OCI-LY3 (cell line): ENCODE data around the gene SLC37A1.

Experiments
- H2AFZ ChIP-seq: fragments of 200-600, 300-600 bp; shearing (Covaris generic); 2 replicates; pipeline ENCODE4 v1.6.0; 2014; ENCODE audit warnings: antibody characterized with exemption, low read depth, low read length
- H3K27ac ChIP-seq: fragments of 200-600, 300-600 bp; sonication (generic); 2 replicates; pipeline ENCODE4 v1.5.1; 2014; ENCODE audit warnings: mild to moderate bottlenecking, low read length, moderate library complexity, mixed read lengths
- H3K27me3 ChIP-seq: fragments of 200-600, 300-600 bp; sonication (generic); 2 replicates; pipeline ENCODE4 v1.6.1; 2014; ENCODE audit warnings: low read depth, low read length, mixed read lengths
- H3K36me3 ChIP-seq: fragments of 200-600, 300-600 bp; sonication (generic); replicated peaks from 2 replicates; pipeline ENCODE3; 2014; ENCODE audit warnings: low read depth, low read length, mixed read lengths
- H3K4me1 ChIP-seq: fragments of 300-600, 200-600 bp; sonication (generic); 2 replicates; pipeline ENCODE4 v1.6.1; 2014; ENCODE audit warnings: low read length, mixed read lengths
- H3K4me2 ChIP-seq: fragments of 200-600, 300-600 bp; sonication (generic); 2 replicates; pipeline ENCODE4 v1.6.1; 2014; ENCODE audit warnings: low read length, mixed read lengths
- H3K4me3 ChIP-seq: fragments of 300-600, 200-600 bp; sonication (generic); 2 replicates; pipeline ENCODE4 v1.5.1; 2014; ENCODE audit warnings: antibody characterized with exemption, mild to moderate bottlenecking, low read length, moderate library complexity
- H3K79me2 ChIP-seq: fragments of 300-600, 200-600 bp; shearing (Covaris generic); 2 replicates; pipeline ENCODE4 v1.6.1; 2014; ENCODE audit warnings: mild to moderate bottlenecking, low read length, mixed read lengths
- H3K9ac ChIP-seq: fragments of 300-600, 200-600 bp; shearing (Covaris generic); 2 replicates; pipeline ENCODE4 v1.6.0; 2014; ENCODE audit warnings: mild to moderate bottlenecking, low read length, moderate library complexity
- H3K9me3 ChIP-seq: fragments of 200-600, 300-600 bp; shearing (Covaris generic); 2 replicates; pipeline ENCODE4 v1.6.1; 2014; ENCODE audit warnings: low read length, mixed read lengths; ENCODE audit not compliant: insufficient read depth
- H4K20me1 ChIP-seq: fragments of 200-600, 300-600 bp; sonication (generic); 2 replicates; pipeline ENCODE4 v1.6.1; 2016; ENCODE audit warnings: low read length, mixed read lengths; ENCODE audit not compliant: insufficient read depth
- EZH2phosphoT487 ChIP-seq: fragments of 200-600 bp; shearing (Covaris generic); IDR thresholded peaks from 2 replicates; pipeline ENCODE4 v1.6.1; 2018; ENCODE audit warnings: antibody characterized with exemption, mixed run types, low read depth
- TF ChIP-seq, protein P1 (sequence below): fragments of 200-600, 300-600 bp; sonication (generic); IDR thresholded peaks from 2 replicates; pipeline ENCODE4 v1.5.1; 2014; ENCODE audit warnings: antibody characterized with exemption, low read length, low read depth

SLC37A1 gene

GRCh38 chr21:42475526-42476387 lies 37.9 kb upstream of the SLC37A1 start:
- no peaks in the 10 kb centered on the region for H3K79me2 ChIP-seq
- H3K27ac ChIP-seq, result no peak overlapping the region
- no peaks in the 10 kb centered on the region for H3K9me3 ChIP-seq
- H3K36me3 ChIP-seq, result no peaks in the 10 kb centered on the region
- H3K4me3 ChIP-seq, result no peak overlapping the region
- H2AFZ ChIP-seq, result no peak overlapping the region
- no peaks in the 10 kb centered on the region for H4K20me1 ChIP-seq
- H3K27me3 ChIP-seq, result 0 out of 2 replicates have a peak, but pooled peaks cover 4% of the 10 kb centered on the region
- peak overlapping the region; percentile 83 for H3K4me2 ChIP-seq
- TF ChIP-seq EZH2phosphoT487, result no peak
- TF ChIP-seq, protein P1, sequence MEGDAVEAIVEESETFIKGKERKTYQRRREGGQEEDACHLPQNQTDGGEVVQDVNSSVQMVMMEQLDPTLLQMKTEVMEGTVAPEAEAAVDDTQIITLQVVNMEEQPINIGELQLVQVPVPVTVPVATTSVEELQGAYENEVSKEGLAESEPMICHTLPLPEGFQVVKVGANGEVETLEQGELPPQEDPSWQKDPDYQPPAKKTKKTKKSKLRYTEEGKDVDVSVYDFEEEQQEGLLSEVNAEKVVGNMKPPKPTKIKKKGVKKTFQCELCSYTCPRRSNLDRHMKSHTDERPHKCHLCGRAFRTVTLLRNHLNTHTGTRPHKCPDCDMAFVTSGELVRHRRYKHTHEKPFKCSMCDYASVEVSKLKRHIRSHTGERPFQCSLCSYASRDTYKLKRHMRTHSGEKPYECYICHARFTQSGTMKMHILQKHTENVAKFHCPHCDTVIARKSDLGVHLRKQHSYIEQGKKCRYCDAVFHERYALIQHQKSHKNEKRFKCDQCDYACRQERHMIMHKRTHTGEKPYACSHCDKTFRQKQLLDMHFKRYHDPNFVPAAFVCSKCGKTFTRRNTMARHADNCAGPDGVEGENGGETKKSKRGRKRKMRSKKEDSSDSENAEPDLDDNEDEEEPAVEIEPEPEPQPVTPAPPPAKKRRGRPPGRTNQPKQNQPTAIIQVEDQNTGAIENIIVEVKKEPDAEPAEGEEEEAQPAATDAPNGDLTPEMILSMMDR, result no peak
- peaks cover 85% of the 10 kb centered on the region for H3K4me1 ChIP-seq
- H3K9ac ChIP-seq, result no peak overlapping the region; the same call in 1 of the 2 replicates

DNA sequence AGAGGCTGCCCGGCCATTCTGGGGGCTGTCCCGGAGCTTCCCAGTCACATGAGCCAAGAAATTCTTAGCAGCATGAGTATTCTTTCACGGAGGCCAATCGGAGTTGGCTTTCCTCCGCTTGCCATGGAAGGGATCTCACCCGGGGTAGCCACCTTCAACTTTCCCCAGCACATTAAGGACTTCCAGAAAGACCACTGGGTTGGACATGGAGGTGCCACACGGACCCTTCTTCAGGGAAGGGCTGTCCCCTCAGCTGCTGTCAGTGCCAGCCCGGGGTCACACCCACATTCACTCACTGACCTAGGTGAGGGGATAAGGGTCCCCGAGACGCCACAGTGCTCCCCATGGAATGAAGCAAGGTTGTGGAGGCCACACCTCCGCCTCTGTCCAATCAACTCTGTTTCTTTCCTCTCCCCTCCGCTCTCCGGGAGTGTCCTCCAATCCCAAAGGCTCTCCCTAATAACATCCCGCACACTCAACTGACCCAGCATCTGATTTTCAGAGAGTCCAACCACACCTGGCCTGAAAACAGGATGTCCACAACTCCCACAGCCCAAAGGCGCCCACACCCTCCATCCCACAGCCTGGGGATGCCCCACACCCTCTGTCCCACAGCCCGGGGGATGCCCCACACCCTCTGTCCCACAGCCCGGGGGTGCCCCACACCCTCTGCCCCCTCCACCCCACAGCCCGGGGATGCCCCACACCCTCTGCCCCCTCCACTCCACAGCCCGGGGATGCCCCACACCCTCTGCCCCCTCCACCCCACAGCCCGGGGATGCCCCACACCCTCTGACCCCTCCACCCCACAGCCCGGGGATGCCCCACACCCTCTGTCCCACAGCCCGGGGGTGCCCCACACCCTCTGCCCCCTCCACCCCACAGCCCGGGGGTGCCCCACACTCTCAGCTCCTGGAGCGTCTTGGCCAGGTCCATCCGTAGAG lies 37.0 kb upstream of the SLC37A1 start:
- no peak overlapping the region for H3K27ac ChIP-seq
- peaks cover 77% of the 10 kb centered on the region for H3K4me1 ChIP-seq
- H3K9ac ChIP-seq, result no peak overlapping the region; the same call in 1 of the 2 replicates
- H4K20me1 ChIP-seq, result no peaks in the 10 kb centered on the region
- H2AFZ ChIP-seq, result no peak overlapping the region
- TF ChIP-seq, protein P1, result no peak
- TF ChIP-seq EZH2phosphoT487, result no peak
- H3K9me3 ChIP-seq, result no peaks in the 10 kb centered on the region
- no peaks in the 10 kb centered on the region for H3K36me3 ChIP-seq
- no peak overlapping the region for H3K4me3 ChIP-seq
- H3K27me3 ChIP-seq, result 0 out of 2 replicates have a peak, but pooled peaks cover 4% of the 10 kb centered on the region
- no peak overlapping the region for H3K4me2 ChIP-seq
- no peaks in the 10 kb centered on the region for H3K79me2 ChIP-seq

DNA sequence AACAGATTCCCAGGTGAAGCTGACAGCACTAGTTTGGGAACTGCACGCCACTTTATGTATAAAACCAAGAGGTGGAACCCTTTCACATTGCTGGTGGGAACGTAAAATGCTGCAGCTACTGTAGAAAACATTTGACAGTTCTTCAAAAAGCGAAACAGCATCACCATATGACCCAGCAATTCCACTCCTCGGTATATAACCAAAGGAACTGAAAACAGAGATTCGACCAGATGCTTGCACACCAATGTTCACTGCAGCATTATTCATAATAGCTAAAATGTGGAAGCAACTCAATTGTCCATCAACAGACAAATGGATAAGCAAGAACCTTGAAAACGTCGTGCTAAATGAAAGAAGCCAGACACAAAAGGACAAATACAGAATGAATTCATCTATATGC lies 35.1 kb upstream of the SLC37A1 start:
- H3K79me2 ChIP-seq, result no peaks in the 10 kb centered on the region
- H3K9me3 ChIP-seq, result no peaks in the 10 kb centered on the region
- no peaks in the 10 kb centered on the region for H3K36me3 ChIP-seq
- H2AFZ ChIP-seq, result no peak overlapping the region
- H3K4me2 ChIP-seq, result peak overlapping the region; percentile 94
- H3K27me3 ChIP-seq, result 0 out of 2 replicates have a peak, but pooled peaks cover 4% of the 10 kb centered on the region
- H3K4me3 ChIP-seq, result peak overlapping the region; percentile 65
- no peaks in the 10 kb centered on the region for H4K20me1 ChIP-seq
- TF ChIP-seq, protein P1, result peak; percentile 20
- no peak for TF ChIP-seq EZH2phosphoT487
- peak overlapping the region; percentile 70 for H3K27ac ChIP-seq
- H3K9ac ChIP-seq, result peak overlapping the region; percentile 8; the same call in 1 of the 2 replicates
- H3K4me1 ChIP-seq, result peaks cover 63% of the 10 kb centered on the region
